ENCODE measurements around the gene AGAP9. TPM values are rescaled to one million over a fixed set of nuclear protein-coding genes. Genes with fewer than 3 reads are reported as not detected.

Gene AGAP9
- total and polyA plus RNA-seq, 12 donors: 0.24 to 35.6 (median 6.4) TPM

- 76 to 90% (median 88%) methylated on average over 4 to 7 of the region's 7 CpGs for WGBS, 4 donors
- intact Hi-C loops (cut with DNase I): loop anchor here in 1 of 2 donors (10.0 kb wide), 1 partner anchor 87 kb away; no protein-coding TSS in a partner anchor
- Histone ChIP-seq H3K36me3 (replicated peaks in 1 of 2) (no peaks in the 10 kb centered on the region), H3K9me3 (replicated peaks in 1 of 3) (no peaks in the 10 kb centered on the region), H3K4me3 (no peak overlapping the region), H3K27me3 (no peaks in the 10 kb centered on the region), H3K4me1 (replicated peaks in 1 of 2) (no peaks in the 10 kb centered on the region), H3K27ac (no peak overlapping the region)
- TF ChIP-seq, protein P1, sequence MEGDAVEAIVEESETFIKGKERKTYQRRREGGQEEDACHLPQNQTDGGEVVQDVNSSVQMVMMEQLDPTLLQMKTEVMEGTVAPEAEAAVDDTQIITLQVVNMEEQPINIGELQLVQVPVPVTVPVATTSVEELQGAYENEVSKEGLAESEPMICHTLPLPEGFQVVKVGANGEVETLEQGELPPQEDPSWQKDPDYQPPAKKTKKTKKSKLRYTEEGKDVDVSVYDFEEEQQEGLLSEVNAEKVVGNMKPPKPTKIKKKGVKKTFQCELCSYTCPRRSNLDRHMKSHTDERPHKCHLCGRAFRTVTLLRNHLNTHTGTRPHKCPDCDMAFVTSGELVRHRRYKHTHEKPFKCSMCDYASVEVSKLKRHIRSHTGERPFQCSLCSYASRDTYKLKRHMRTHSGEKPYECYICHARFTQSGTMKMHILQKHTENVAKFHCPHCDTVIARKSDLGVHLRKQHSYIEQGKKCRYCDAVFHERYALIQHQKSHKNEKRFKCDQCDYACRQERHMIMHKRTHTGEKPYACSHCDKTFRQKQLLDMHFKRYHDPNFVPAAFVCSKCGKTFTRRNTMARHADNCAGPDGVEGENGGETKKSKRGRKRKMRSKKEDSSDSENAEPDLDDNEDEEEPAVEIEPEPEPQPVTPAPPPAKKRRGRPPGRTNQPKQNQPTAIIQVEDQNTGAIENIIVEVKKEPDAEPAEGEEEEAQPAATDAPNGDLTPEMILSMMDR (IDR thresholded peaks at IDR 0.05): no peak
- no peak for TF ChIP-seq POLR2A (IDR thresholded peaks at IDR 0.05)
- no peak for DNase-seq
Observed at GRCh38 chr10:47451998-47452494, 71.4 kb downstream of the AGAP9 start.

Small RNAs within 50 kb of the gene (small RNA-seq; reads per million reads assigned to genes)
- gene AL591684.3 (0 reads per million in 2 donors), gene RNA5SP312 (0 reads per million in 2 donors)

Other genes starting within 250 kb of the AGAP9 start
- 1 to 10 TPM in 5 of 9 donors, under 1 TPM in 3, not detected in 1; 0.06 to 8.5 (median 2.5) TPM for gene GDF10, start 223.4 kb downstream of the AGAP9 start, total RNA-seq
- 1 to 10 TPM in 1 of 3 donors, under 1 TPM in 2; 0.64 to 1.2 (median 0.94) TPM for gene GDF10, start 223.4 kb downstream of the AGAP9 start, polyA plus RNA-seq
- under 1 TPM in 1 of 9 donors, not detected in 8; 0.11 TPM for gene GDF2, start 201.2 kb downstream of the AGAP9 start, total RNA-seq
- not detected for gene GDF2, start 201.2 kb downstream of the AGAP9 start, polyA plus RNA-seq
- gene RBP3, start 175.3 kb downstream of the AGAP9 start, total RNA-seq: under 1 TPM in 1 of 9 donors, not detected in 8; 0.11 TPM
- gene RBP3, start 175.3 kb downstream of the AGAP9 start, polyA plus RNA-seq: not detected
- gene ZNF488, start 139.3 kb downstream of the AGAP9 start, total RNA-seq: under 1 TPM in 6 of 9 donors, not detected in 3; 0.06 to 0.20 (median 0.13) TPM
- gene ZNF488, start 139.3 kb downstream of the AGAP9 start, polyA plus RNA-seq: under 1 TPM; 0.03 to 0.08 (median 0.07) TPM
- gene ANXA8, start 39.5 kb downstream of the AGAP9 start, total RNA-seq: 1 to 10 TPM in 4 of 9 donors, under 1 TPM in 2, not detected in 3; 0.42 to 2.2 (median 1.3) TPM
- gene ANXA8, start 39.5 kb downstream of the AGAP9 start, polyA plus RNA-seq: under 1 TPM; 0.33 to 0.81 (median 0.56) TPM
- not detected for gene FAM25G, start 31.9 kb downstream of the AGAP9 start, total RNA-seq
- not detected for gene FAM25G, start 31.9 kb downstream of the AGAP9 start, polyA plus RNA-seq
- gene SYT15B, start 240.0 kb upstream of the AGAP9 start, total RNA-seq: 1 to 10 TPM in 5 of 9 donors, under 1 TPM in 4; 0.17 to 3.0 (median 1.1) TPM
- under 1 TPM in 2 of 3 donors, not detected in 1; 0.20 to 0.24 TPM for gene SYT15B, start 240.0 kb upstream of the AGAP9 start, polyA plus RNA-seq